CD4-positive, alpha-beta T cell treated with Interleukin-17A for 1 hour (primary cell): ENCODE results near the gene GHRHR.
A peak's percentile ranks its signal among the peaks of the same experiment; 100 is the strongest.

Experiments used
- DNase-seq: peaks from one replicate; pipeline ENCODE4 v3.0.0-alpha.2; 2020

The GHRHR gene

DNA sequence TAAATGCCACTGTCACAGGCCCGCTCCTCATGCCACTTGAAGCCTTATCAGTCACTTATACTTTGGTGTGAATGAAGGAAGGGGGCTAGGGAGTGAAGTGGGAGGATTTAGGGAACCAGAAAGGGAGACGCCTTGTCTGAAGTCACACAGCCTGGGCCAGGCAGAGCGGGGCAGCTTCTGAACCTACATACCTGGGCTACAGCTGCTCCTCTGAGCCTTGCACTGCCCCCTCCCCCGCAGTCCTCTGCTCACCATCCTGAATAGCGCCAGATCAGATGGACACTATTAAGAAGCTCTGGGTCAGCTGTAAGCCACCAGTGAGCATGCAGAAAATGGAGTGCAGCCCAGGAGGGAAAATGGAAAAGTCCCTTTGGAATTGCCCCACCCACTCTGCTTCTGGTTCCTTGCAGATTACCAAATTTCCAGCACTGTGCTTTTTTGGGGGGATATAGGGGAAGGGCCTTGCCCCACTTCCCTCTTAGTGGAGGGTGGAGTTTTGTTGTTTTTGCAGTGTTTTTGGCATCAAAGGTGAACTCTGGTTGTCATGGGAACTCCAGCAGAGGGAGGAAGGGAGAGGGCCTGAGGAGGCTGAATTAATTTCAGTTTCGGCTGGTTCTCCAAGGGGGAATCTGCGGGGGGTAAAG is 53.4 kb downstream of the GHRHR start:
- peak; percentile 18 for DNase-seq

DNA sequence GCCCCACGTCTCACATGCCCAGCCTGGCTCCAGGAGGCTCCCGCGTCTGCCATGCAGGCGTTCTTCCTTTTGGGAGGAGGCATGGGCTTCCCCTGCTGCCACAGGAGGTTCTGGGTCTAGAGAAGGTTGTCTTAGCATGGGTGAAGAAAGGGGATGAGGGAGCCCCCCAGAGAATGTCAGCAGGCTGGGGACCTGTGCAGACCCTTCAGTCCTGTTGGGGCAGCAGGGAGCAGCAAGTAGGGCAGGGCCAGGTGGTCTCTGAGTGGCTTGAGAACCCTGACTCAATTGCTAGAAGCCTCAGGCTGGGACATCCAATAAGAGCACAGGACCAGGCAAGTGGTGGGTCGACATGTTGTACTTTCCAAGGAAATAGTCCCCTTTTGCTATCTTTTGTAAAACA is 54.0 kb downstream of the GHRHR start:
- no peak for DNase-seq

DNA sequence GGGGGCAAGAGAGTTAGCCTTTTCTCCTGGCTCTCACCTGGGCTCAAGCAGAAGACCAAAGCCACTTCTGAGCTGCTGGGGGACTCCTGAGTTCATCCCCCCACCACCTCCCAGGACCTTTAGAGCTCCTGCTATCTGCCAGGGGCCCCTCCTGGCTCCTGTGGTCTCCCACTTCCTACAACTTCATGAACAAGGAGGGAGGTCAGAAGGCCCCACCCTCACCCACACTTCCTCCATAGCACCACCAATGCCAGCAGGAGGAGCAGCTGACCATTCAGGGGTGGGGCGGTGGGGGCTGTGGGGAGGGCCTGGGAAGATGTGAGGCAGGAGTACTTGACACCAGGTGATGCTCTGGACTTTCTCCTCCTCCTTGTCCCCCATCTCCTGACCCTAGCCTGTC is 55.8 kb downstream of the GHRHR start:
- DNase-seq = no peak

DNA sequence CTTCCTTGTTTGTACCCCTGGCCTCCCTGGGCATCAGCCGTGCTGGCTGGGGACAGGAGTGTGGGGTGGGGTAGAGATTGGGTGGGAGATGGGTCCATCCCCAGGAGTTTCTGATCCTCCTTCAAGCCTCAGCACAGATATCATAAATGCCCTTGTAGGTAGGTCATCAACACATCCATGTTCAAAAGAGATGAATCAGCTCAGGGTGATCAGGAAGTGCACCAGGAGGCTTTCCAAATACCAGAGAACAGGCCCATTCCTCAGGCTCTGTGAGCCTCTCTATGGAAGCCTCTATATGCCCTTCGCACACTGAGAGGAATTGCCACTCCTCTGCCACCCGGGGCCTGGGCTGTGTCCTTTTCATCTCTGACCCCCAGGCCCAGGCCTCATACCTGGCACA is 56.4 kb downstream of the GHRHR start:
- no peak for DNase-seq

DNA sequence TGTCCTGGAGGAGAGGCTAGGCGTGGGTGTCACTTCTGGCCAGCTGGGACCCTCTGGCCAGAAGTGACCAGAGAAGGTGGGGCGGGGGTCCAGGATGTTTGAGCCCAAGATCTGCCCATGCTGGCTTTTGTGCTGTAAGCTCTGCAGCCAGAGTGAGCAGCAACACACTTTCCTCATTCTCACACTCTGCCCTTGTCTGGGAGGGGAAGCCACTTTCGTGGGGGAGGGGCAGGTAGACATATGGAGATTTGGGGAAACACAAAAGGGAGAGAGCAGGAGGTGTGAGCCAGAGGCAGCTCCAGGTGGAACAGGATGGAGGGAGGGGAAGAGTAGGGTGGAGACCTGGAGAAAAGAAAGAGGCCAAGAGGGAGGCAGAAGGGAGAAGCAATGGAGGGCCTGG is 56.9 kb downstream of the GHRHR start:
- DNase-seq = no peak

DNA sequence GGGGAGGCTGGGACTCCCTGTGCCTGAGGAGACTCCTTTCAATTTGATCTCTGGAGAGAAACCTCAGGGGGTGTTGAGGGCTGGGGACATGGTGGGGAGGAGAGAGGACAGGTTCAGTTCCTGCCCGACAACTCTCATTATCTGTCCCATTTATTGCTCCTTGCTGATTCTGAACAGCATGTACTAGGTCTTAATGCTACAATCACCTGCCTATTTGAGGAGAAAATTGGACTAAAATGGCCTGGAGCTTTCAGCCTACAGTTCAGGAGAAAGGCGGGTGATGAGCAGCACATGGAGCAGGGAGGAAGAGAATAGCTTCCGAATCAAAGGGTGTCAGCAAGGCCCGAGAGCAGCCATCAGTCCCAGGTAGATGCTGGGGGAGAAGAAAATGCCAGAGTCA is 58.4 kb downstream of the GHRHR start:
- DNase-seq = no peak

DNA sequence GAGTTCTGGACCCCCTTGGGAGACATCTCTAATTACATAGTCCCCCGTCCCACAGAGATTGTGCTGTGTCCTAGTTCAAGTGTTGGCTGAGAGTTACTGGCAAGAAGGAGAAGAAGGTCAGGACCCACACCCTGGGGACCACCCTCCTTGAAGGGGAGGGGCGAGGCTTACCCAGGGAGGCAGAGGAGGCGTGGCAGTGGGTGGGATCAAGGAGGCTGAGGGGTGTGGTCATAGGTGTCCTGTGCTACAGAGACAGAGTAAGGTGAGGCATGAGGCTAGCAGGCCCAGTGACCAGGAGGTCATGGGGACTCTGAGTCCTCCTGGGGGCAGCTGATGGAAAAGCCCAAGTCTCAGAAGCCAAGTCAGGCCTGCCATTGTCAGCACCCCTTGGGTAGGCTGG is 59.0 kb downstream of the GHRHR start:
- no peak for DNase-seq

DNA sequence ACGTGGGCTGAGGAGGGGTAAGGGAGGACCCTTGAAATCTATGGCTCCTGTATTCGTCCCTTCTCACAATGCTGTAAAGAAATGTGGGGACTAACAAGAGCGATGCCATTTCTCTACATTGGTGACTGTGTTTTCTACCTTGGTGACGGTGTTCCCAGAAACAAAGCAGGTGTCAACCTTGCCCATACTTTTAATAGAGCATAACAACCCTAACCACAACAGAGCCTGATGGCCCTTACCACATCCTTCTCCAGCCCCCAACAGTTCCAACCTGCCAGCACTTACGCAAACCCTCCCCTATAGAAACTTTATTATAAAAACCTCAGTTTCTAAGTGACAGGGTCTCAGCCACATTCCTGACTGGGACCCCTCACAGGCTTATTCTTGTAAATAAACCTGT is 60.1 kb downstream of the GHRHR start:
- DNase-seq = peak; percentile 33

DNA sequence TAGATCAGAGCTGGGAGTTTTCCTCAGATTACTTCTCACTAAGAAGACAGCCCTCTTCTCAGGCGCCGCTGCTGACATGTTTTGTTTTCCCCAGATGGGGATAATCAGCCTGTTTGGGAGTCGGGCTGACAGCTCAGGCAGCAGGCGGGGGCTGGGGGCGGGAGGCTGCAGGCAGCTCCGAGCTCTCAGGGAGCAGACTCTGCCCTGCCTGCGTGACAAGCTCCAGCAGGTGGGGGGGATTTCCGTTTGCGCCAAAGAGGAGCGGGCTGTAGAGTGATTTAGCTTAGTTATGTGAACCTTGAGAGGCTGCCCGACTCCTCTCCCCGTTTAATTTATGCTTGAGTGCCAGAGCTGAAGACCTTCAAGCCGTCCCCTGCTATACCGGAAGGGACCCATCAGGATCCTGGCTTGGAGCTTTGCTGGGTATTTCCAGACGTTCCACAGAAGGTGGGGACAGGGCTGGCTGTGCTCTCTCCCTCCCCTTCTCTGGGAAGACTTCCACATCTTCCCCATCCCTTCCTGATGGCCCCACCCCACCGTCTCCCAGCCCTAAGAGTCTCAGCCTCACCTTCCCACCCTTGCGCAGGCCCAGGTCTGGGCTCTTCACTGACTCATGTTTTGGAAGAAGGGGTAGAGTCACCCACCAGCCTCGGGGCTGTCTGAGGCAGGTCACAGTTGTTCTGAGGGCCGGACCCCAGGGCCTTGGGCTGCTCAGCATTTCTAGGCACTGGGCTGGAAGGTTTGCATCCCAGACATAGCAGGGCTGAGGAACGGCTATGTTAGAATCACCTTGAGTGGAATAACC is 63.6 kb downstream of the GHRHR start:
- no peak for DNase-seq

DNA sequence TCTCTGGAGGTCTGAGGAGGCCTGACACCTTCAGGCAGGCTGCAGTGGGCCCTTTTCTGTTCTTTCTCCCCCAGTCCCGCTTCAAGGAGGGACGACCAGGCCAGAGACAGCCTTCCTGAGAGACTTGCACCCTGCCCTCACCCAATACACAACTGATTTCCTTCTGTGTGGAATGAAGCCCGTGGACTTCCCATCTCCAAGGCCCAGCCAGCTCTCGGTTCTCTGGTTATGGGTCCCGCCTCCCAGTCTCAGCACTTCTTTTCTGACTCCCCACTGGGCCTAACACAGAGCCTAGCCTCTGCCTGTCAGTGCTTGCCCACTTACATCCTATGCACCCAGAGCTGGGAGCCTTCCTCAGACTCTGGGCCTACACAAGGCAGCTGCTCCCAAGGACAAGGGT is 64.3 kb downstream of the GHRHR start:
- DNase-seq = no peak

DNA sequence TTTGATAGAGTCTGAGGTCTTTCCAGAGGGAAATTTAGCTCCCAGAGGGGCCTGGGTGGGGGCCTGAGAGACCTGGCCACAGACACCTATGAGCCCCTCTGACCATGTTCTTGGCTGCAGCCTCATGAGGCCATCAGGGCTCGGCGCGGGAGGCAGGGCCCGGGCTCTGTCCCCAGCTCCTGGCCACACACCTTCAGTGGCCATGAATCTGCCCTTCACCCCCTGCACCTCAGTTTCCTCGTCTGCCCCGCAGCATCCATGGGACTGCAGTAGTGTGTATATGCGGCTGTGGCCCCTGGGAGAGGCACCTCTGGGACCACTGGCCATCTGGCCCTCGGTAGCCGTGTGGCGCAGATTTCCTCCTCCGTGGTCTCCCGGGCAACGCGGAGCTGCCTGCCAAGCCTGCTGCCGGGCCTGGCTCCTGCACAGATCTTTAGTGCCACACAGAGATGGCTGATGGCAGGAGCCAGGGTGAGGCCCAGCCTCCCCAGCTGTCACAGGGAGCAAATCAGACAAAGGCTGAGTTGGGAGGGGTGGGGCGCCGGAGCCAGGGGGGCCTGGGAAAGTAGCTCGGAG is 64.8 kb downstream of the GHRHR start:
- DNase-seq = no peak
